ENCODE measurements around the gene COL27A1.

Gene COL27A1

GRCh38 chr9:114272739-114273431, 117.5 kb downstream of the COL27A1 start:
- DNase-seq (ENCODE audit: low spot score), result no peak

- no peak for DNase-seq (ENCODE audit: low spot score)
Observed at GRCh38 chr9:114273461-114273881, 118.1 kb downstream of the COL27A1 start.

GRCh38 chr9:114274217-114274616, 118.9 kb downstream of the COL27A1 start:
- no peak for DNase-seq (ENCODE audit: low spot score)

GRCh38 chr9:114275246-114276004, 120.1 kb downstream of the COL27A1 start:
- DNase-seq (ENCODE audit: low spot score), result no peak

- DNase-seq (ENCODE audit: low spot score), result no peak
Observed at GRCh38 chr9:114276908-114277821, 121.8 kb downstream of the COL27A1 start.

GRCh38 chr9:114278356-114278755, 123.0 kb downstream of the COL27A1 start:
- DNase-seq (ENCODE audit: low spot score), result no peak

- DNase-seq (ENCODE audit: low spot score), result no peak
Observed at GRCh38 chr9:114278881-114279570, 123.7 kb downstream of the COL27A1 start.

- DNase-seq (ENCODE audit: low spot score), result no peak
Observed at GRCh38 chr9:114279693-114280092, 124.4 kb downstream of the COL27A1 start.

GRCh38 chr9:114280636-114281472, 125.5 kb downstream of the COL27A1 start:
- DNase-seq (ENCODE audit: low spot score), result no peak

GRCh38 chr9:114281473-114282103, 126.3 kb downstream of the COL27A1 start:
- DNase-seq (ENCODE audit: low spot score), result no peak

GRCh38 chr9:114282104-114282485, 126.8 kb downstream of the COL27A1 start:
- DNase-seq (ENCODE audit: low spot score), result no peak

- DNase-seq (ENCODE audit: low spot score), result no peak
Observed at GRCh38 chr9:114282507-114282906, 127.2 kb downstream of the COL27A1 start.

GRCh38 chr9:114282926-114283325, 127.6 kb downstream of the COL27A1 start:
- no peak for DNase-seq (ENCODE audit: low spot score)

- no peak for DNase-seq (ENCODE audit: low spot score)
Observed at GRCh38 chr9:114283551-114284111, 128.3 kb downstream of the COL27A1 start.

- DNase-seq (ENCODE audit: low spot score), result no peak
Observed at GRCh38 chr9:114284316-114285060, 129.2 kb downstream of the COL27A1 start.

GRCh38 chr9:114285166-114285867, 130.0 kb downstream of the COL27A1 start:
- DNase-seq (ENCODE audit: low spot score), result no peak

GRCh38 chr9:114286146-114286679, 130.9 kb downstream of the COL27A1 start:
- no peak for DNase-seq (ENCODE audit: low spot score)

GRCh38 chr9:114287001-114287762, 131.8 kb downstream of the COL27A1 start:
- DNase-seq (ENCODE audit: low spot score), result no peak
